Activated CD8-positive, alpha-beta memory T cell treated with anti-CD3 and anti-CD28 coated beads, Interleukin-2, amount 50 U/mL, for 4 hours (primary cell): ENCODE data around the gene GLRX3.
A peak's percentile ranks its signal among the peaks of the same experiment; 100 is the strongest.
"Not testable (repeated sequence)": the region's sequence is repeated elsewhere in the genome, so short reads cannot be mapped to it uniquely, and the experiment has no call there.

Experiments
- DNase-seq: peaks from one replicate; pipeline ENCODE4 v3.0.0-alpha.2; 2020

Gene GLRX3

GRCh38 chr10:130136226-130137089 is at the start of gene GLRX3:
Gene GLRX3, plus strand, starts transcription at chr10:130136391. Its CDS starts 30 bp downstream, at chr10:130136421.
- DNase-seq, result peak; percentile 94

DNA sequence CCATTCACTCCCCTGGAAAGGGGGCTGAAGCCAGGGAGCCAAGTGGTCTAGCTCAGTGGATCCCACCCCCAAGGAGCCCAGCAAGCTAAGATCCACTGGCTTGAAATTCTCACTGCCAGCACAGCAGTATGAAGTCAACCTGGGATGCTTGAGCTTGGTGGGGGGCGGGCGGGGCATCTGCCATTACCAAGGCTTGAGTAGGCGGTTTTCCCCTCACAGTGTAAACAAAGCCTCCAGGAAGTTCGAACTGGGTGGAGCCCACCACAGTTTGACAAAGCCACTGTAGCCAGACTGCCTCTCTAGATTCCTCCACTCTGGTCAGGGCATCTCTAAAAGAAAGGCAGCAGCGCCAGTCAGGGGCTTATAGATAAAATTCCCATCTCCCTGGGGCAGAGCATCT is 45.6 kb upstream of the GLRX3 start:
- not testable (repeated sequence) for DNase-seq

- DNase-seq, result no peak
Measured at GRCh38 chr10:130099344-130099743, 36.8 kb upstream of the GLRX3 start.

- DNase-seq, result no peak
Measured at GRCh38 chr10:130105724-130106123, 30.5 kb upstream of the GLRX3 start.

GRCh38 chr10:130108146-130108545 is 28.0 kb upstream of the GLRX3 start:
- DNase-seq, result not testable (repeated sequence)

DNA sequence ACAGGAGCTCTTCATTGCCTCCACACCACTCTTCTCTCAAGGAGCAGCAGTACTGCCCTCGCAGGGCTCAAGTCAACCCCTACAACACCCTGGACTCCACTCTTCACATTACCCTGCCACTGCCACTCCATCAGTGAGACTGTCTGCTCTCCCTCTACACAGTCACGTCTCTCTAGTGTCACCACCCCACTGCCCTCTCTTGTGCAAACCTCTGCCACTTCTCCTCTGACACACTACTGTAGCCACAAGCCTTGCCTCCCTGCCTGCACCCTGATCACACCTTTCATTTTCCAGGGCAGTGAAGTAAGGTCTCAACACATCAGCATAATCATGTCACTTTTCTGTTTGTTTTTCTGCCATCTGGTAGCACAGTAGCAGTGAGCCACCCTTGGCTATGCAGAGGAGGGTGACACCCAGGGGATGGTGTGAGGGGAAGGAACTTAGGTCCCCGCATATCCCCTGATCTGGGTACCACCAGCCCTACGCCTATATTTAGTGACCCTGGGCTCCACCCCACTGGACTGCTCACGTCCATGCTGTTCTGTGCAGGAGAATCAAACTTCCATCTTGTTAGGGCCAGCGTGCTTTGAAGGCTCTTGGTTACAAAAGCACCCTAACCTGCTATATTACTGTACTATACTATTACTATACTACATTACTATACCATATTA is 27.1 kb upstream of the GLRX3 start:
- DNase-seq, result no peak

GRCh38 chr10:130109796-130110245 is 26.4 kb upstream of the GLRX3 start:
- peak; percentile 66 for DNase-seq

DNA sequence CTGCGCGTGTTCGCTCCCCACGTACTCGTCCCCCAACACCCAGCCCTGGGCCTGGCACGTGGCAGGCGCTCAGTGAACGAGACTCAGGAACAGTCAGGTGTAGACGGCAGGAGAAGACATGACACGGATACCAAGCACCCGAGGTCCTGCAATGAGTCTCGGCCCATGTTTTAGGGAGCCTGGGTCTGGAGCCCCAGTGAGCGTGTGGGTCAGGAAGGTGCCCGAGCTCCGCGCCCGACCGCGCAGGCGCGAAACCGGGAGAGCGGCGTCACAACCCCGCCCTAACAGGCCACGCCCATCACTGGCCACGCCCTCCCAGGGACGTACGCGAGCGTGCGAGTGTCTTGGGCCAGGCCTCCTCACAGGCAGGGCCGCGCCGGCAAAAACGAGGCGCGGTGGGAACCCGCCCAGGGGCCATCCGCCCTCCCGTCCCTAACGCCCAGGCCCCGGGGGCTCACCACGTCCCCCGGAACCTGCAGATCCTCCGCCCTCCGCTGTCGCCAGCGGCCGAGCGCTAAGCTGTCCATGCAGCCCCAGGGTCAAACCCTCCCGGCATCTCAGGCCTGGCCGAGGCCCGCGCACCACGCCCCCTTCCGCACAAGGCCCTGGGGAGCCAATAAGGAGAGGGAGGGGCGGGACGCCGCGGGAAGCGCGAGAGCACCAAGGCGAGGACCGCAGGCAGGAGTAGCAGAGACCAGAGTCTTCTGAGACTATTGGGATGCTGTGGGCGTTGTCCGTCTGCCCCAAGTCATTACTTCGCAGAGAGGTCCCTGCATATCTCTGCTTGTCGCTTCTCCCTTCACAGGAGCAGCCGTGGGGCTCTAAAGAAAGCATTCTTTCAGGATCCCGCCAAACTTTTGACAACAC is 25.7 kb upstream of the GLRX3 start, which contains the start of gene C10orf143:
Gene C10orf143, minus strand, starts transcription at position 585 of the 867 bp plus-strand sequence. Its CDS starts 58 bp downstream, at position 527.
- peak; percentile 98 for DNase-seq

GRCh38 chr10:130111113-130111851 is 24.9 kb upstream of the GLRX3 start:
- peak; percentile 93 for DNase-seq

- DNase-seq, result no peak
Measured at GRCh38 chr10:130111852-130112180, 24.4 kb upstream of the GLRX3 start.

- no peak for DNase-seq
Measured at GRCh38 chr10:130112821-130113220, 23.4 kb upstream of the GLRX3 start.

DNA sequence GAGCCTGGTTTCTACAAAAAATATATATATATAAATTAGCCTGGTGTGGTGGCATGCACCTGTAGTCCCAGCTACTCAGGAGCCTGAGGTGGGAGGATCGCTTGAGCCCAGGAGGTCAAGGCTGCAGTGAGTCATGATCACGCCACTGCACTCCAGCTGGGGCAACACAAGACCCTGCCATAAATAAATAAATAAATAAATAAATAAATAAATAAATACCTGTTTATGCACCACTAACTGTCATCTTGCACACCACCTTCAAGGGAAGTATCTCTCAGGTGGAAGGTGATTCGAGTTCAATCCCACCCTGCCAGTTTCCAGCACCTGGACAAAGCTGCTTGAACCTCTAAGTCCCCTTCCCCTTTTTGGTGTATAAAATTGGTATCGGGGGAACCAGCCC is 19.2 kb upstream of the GLRX3 start:
- DNase-seq, result not testable (repeated sequence)

GRCh38 chr10:130117535-130117934 is 18.7 kb upstream of the GLRX3 start:
- not testable (repeated sequence) for DNase-seq

DNA sequence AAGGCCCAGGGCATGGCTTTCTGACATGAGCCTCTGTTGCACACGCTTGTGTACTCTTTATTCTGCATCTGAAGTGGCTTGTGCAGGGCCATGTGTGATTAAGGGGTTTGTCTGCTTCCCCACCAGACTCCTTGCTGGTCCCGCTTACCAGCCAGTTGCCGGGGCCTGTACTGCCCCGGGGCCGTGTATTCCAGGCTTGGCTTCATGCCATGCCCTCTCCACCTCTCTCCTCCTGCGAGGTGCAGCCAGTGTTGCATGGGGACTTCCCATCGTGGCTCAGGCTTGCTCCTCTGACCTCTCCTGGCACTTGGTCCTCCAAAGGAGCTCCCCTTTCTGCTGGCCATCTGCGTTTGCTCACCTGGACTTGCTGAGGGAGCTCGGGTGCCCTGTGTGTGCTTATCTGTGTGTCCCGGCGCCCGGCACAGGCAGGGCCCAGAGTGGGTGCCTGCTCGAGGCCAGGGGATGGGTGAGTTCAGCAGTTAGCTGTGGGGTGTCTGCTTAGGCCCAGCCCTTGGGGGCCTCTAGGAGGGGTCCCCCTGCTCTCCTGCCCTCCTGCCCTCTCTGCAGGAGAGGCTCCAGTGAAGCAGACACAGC is 14.6 kb upstream of the GLRX3 start:
- DNase-seq, result no peak

- peak; percentile 49 for DNase-seq
Measured at GRCh38 chr10:130127364-130128061, 8.7 kb upstream of the GLRX3 start.

- DNase-seq, result no peak
Measured at GRCh38 chr10:130128062-130128781, 8.0 kb upstream of the GLRX3 start.

- no peak for DNase-seq
Measured at GRCh38 chr10:130128922-130129321, 7.3 kb upstream of the GLRX3 start.

- DNase-seq, result no peak
Measured at GRCh38 chr10:130135676-130136225, 440 bp upstream of the GLRX3 start.

DNA sequence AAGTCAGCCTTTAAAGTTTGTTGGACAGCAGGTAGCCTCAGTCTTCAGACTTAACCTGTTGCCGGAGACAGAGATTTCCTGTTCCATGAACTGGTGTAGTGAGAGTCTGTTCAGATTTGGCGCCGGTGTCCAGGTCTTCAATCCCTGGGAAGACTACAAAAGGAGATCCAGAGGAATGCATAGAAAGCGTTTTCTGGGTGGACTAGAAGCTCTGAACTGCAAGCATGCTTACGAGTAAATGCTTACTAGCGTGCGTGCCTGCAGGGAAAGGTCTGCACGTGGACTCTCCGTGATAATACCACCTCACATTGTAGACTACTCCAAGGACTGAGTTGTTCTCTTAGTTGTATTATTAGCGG is 878 bp downstream of the GLRX3 start:
- DNase-seq, result no peak
